Measurements from ENCODE around the gene SLC20A1.

DNA sequence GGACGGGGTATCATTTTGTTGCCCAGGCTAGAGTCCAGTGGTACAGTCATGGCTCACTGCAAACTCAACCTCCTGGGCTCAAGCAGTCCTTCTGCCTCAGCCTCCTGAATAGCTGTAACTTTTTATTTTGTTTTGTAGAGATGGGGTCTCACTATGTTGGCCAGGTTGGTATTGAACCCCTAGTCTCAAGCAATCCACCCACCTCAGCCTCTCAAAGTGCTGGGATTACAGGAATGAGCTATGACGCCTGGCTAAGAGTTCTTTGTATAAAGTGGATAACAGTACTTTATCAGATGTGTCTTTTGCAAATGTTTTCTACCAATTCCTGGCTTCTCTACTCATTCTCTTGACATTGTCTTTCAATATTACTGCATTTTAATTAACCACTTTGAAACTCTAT is 57.9 kb downstream of the SLC20A1 start:
- TF ChIP-seq, protein P1, sequence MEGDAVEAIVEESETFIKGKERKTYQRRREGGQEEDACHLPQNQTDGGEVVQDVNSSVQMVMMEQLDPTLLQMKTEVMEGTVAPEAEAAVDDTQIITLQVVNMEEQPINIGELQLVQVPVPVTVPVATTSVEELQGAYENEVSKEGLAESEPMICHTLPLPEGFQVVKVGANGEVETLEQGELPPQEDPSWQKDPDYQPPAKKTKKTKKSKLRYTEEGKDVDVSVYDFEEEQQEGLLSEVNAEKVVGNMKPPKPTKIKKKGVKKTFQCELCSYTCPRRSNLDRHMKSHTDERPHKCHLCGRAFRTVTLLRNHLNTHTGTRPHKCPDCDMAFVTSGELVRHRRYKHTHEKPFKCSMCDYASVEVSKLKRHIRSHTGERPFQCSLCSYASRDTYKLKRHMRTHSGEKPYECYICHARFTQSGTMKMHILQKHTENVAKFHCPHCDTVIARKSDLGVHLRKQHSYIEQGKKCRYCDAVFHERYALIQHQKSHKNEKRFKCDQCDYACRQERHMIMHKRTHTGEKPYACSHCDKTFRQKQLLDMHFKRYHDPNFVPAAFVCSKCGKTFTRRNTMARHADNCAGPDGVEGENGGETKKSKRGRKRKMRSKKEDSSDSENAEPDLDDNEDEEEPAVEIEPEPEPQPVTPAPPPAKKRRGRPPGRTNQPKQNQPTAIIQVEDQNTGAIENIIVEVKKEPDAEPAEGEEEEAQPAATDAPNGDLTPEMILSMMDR (IDR thresholded peaks at IDR 0.05; ENCODE audit: insufficient read depth, low read length, poor library complexity, severe bottlenecking), result no peak
- no peak for TF ChIP-seq EZH2phosphoT487 (conservative IDR thresholded peaks at IDR 0.05; ENCODE audit: low read length)

Measured in SU-DHL-6 (cell line).